Activated CD4-positive, alpha-beta T cell treated with anti-CD3 and anti-CD28 coated beads, Interleukin-2, amount 50 U/mL, for 24 hours (primary cell): ENCODE results near the gene SCUBE2.
"Not testable (repeated sequence)": the region's sequence is repeated elsewhere in the genome, so short reads cannot be mapped to it uniquely, and the experiment has no call there.

Experiments
- DNase-seq, 2 donors: peaks; one replicate each; pipeline ENCODE4 v3.0.0-alpha.2; 2020; ENCODE audit warnings: low read depth in 1 of 2, low spot score in 1 of 2

The SCUBE2 gene

DNA sequence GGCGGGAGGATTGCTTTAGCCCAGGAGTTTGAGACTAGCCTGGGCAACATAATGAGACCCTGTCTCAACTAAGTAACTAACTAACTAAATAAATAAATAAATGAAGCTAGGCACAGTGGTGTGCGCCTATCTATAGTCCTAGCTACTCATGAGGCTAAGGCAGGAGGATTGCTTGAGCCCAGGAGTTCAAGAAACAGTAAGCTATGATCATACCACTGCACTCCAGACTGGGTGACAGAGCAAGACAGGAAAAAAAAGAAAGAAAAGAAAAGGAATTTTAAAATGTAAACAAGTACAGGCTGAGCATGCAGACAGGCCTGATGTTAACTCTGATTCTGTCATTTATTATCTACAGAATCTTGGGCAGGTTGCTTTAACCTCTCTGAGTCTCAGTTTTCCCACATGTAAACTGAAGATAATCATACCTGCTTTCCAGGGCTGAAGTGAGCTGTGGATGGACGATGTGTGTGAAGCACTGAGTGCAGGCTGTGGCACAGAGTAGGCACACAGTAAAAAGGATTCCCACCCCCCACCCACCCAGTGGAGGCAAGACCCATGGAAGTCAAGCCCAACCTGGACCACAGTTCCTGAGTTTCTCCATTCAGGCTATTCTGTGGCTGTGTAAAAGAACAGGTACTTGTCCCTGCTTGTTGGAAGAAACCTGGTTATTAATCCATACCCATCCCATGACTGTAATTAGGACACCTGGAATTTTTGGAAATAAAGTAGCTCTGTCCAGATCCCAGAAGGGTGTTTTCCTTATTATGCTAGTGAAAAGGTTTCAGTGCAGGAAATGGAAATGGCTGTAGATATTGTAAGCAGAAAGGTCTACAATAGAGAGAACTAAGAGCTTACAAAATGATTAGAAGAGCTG is 18.7 kb upstream of the SCUBE2 start:
- DNase-seq: no peak

DNA sequence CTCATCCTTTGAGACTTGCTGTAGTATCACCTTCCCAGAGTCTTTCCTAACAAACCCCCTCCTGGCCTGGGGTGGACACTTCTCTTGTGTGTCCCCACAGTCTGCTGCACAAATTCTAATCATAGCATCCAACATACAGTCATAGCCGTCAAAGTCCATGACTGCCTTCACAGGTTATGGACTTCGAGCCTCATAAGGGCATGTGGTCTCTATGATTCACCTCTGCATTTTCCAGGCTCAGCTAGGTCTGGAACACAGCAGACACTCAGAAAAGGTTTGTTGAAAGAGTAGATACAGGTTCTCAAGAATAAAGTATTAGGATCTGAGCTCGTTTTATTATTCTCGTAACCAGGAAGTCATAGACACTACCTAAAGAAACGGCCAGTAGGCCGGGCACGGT is 13.2 kb upstream of the SCUBE2 start:
- DNase-seq: no peak

DNA sequence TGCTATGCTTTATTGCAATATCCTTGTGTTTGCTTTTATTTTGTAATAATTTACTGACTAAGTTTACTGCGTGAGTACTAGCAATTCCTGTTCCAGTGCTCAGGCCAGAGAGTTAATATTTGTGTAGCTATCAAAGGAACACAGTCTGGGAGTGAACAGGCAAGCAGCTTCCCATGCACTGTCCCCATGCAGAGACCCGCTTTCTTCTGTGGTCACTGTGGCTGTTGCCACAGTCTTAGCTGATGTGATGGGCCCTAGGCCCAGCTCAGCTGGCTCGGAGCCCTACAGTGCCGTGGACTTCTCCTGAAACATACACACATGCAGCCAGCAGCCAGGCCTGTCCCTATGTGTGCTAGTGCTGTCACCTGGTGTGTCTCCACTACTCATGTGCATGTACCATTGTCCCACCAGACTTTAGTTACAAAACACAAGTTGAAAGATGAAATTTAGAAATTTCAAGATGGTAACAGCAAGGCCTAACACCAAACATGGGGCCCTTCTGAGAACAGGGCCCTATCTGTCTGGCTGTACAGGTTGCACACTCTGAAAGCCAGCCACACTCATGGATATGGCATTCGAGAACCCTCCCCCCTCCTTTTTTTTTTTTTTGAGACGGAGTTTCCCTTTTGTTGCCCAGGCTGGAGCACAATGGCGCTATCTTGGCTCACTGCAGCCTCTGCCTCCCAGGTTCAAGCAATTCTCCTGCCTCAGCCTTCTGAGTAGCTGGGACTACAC is 12.3 kb upstream of the SCUBE2 start:
- no peak for DNase-seq

DNA sequence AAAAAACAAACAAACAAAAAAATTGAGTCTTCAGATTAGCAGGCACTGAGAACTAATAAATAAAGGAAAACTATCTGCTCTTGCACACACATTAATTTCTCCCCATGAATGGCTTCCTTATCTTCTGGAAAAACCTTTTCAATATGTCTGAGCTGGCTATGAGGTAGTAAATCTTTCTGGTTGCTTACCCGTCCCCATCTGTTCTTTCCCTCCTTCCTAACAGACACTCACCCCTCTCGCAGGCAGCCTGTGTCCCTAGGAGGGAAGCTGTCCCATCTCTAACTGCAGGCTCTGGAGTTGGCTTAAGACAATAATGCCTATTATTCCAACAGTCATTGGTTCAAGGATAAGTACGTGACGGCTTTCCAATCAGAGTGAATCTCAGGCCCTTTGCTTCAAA is 8.2 kb upstream of the SCUBE2 start:
- no peak for DNase-seq

DNA sequence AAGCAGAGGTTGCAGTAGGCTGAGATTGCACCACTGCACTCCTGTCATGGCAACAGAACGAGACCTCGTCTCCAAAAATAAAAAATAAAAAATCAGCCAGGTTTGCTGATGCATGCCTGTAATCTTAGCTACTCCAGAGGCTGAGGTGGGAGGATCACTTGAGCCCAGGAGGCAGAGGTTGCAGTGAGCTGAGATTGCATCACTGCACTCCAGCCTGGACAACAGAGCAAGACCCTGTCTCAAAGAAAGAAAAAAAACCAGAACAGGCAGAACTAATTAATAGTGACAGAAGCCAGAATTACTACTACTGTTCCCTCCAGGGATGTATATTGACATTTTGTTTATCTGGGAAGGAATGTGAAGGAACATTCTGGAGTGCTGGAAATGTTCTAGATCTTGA is 7.1 kb upstream of the SCUBE2 start:
- DNase-seq: not testable (repeated sequence)

DNA sequence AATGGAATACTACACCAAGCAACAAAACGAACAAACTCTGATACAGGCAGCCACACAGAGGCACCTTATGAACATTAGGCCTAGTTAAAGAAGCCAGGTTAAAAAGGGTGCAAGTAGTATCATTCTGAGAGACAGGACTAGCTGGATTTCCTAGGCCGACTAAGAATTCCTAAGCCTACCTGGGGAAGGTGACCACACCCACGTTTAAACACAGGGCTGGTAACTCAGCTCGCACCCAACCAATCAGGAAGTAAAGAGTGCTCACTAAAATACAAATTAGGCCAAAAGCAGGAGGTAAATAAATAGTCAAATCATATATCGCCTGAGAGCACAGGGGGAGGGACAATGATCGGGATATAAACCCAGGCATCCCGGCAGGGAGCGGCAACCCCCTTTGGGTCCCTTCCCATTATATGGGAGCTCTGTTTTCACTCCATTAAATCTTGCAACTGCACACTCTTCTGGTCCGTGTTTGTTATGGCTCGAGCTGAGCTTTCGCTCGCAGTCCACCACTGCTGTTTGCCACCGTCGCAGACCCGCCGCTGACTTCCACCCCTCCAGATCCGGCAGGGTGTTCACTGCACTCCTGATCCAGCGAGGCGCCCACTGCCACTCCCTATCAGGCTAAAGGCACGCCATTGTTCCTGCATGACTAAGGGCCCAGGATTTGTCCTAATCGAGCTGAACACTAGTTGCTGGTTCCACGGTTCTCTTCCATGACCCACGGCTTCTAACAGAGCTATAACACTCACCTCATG is 6.0 kb upstream of the SCUBE2 start:
- DNase-seq: not testable (repeated sequence)

DNA sequence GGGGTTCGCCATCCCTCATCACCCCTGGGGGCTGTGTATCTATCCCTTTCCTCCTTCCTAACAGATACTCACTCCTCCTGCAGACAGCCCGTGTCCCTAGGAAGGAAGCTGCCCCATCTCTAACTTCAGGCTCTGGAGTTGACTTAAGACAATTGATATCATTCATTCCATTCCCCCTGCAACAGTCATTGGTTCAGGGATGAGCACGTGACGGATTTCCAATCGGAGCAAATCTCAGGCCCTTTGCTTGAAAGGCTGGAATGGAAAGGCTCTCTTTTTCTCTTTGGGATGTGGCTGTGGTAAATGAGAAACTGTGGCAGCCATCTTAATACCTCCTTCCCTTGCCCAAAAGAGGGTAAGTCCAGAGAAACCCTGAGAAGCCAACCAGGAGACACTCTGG is 5.0 kb upstream of the SCUBE2 start:
- DNase-seq: no peak

DNA sequence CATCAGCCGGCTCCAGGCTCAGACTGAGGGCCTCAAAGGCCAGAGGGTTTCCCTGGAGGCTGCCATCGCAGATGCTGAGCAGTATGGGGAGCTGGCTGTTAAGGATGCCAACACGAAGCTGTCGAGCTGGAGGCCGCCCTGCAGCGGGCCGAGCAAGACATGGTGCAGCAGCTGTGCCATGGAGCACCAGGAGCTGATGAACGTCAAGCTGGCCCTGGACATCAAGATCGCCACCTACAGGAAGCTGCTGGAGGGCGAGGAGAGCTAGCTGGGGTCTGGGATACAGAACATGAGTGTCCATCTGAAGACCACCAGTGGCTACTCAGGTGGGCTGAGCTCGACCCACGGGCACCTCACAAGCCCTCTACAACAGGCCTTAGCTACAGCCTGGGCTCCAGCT is 4.0 kb upstream of the SCUBE2 start:
- DNase-seq: no peak

DNA sequence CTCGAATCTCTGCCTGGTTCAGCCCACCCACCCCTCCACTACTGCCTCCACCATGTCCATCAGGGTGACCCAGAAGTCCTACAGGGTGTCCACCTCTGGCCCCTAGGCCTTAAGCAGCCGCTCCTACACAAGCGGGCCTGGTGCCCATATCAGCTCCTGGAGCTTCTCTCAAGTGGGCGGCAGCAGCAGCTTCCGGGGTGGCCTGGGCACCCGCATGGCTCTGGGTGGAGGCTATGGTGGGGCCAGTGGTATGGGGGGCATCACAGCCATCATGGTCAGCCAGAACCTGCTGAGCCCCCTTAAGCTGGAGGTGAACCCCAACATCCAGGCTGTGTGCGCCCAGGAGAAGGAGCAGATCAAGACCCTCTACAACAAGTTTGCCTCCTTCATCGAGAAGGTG is 3.0 kb upstream of the SCUBE2 start:
- DNase-seq: no peak

DNA sequence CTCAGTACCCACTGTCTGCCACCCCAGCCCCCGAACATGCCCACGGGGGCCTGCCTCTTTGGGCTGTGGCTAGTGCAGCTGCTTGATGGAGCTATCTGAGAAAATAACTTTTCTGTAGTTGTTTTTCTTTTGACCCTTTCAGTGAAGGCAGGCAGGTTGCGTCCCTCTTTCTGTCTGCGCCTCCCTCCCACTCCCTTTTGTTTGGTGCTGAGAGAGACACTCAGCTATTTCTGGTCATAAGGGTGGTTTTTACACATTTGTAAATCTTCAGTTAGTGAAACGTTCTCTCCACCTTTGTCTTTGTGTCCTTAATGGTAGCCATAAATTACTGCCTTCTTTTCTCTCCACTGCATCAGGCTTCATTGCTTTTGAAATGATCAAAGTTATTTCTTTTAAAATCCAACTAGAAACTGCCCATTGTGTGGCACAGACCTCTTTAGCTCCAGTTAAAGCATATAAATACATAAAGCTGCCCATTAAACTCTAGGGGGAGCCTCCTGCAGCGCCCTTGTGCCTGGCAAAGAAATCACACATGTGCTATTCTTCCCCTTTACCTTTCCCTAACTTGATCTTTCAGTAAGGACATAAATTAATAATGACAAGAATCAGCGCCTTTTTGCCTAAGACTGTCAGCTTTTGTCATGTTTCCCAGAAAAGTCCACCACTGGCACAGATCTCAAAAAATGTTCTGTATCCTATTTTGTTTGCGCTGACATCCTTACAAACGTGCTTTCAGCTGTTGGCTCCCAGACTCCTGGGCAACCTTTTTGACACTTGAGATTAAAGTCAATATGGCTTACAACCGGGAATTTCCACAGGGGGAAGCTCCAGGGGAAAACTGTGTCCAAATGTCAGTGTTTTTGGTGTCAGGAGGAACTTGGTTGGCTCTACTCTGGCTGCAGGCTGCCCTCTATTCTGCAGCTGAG is 1.7 kb upstream of the SCUBE2 start:
- no peak for DNase-seq

DNA sequence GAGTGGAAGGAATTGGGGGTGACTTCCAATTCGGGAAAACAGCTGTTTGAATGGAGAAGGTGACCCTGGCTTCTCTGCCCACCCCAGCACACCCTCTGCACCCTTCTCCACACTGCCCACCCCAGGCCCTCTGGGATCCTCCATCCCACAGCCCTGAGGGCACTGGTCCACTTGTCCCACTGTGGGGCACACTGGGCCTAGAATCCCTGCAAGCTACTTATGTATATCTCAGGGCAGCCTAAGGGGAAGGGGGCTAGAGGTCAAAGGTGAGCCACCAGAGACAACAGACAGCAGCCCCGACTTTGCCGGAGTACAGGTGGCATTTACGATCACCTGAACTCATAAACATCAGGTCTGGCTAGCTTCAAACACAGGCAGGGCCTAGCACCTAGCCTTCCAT is 673 bp upstream of the SCUBE2 start:
- no peak for DNase-seq

DNA sequence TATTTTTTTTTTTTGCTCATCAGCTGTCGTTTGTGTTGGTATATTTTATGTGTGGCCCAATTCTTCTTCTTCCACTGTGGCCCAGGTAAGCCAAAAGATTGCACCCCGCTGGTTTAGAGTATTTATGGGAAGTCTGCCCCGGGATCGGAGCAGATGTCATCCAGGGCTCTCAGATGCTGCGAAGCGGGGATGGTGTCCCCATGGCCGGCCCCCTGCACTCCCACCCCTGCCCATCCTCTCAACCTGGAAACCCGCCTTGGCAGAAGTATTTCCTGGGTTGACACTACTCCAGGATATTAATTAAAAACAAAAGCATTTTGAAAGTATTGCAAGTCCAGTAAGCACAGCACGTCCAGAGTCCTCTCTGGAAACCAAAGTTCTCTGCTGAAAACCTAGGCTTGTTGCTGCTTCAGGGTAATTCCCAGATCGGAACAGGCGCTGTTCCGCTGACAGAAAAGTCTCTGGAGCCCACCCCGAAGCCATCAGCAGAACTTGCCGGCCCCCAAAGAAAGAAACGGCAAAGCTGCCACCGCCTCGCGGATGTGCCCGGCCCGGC is 833 bp downstream of the SCUBE2 start:
- DNase-seq: no peak

DNA sequence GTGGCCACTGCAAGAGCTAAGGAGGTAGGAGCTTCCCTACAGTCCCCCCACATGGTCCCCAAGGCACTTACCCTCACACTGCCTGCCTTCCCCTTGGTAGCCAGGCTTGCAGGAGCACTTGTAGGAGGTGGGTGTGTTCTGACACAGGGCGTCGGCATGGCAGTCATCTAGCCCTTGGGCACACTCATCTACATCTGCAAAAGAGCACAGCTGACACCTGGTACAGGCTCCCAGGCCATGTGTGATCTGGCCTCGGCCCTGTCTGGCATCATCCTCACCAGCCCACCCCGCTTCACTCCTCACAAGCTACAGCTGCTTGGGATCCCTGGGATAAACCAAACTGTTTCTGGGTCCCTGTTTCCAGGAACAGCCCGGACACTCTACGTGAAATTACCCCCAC is 1.8 kb downstream of the SCUBE2 start:
- DNase-seq: no peak

DNA sequence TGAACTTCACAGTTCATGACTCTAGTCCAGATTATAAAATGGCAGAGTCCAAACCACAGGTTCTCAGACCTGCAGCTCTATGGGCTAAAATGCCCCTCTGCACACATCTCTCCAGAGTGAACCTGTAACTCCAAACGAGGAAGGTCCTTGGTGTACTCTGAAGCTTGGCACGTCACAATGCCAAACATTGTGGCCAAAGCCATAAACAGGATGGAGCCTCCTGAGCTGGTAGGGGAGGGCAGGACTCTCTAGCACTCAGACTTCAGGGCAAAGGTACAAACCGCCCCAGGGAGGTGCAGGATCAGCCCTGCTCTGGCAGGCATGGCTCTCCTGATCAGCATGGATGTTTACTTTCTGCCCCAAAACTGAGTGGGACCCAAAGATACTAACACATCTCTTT is 2.3 kb downstream of the SCUBE2 start:
- DNase-seq: no peak

DNA sequence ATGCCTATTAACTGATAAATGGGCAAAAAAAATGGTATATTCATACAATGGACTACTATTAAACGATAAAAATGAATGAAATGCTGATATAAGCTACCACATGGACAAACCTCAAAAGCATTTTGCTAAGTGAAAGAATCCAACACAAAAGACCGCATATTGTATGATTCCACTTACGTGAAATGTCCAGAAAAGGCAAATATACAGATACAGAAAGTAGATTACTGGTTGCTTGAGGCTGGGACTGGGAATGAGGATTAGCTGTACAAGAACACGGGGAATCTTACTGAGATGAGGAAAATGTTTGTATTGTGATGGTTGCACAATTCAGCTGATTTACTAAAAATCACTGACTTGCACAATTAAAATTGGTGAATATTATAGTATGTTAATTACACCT is 8.8 kb downstream of the SCUBE2 start:
- DNase-seq: no peak

DNA sequence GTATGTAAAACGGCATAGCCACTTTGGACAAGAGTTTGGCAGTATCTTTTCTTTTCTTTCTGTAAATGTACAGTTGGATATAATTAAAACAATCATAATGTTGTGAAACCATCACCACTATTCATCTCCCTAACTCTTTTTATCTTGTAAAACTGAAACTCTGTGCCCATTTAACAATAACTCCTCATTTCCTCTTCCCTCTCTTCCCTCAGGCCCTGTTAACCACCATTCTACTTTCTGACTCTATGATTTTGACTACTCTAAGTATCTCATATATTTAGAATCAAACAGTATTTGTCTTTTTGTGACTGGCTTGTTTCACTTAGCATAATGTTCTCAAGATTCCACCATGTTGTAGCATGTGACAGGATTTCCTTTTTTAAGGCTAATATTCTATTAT is 10.2 kb downstream of the SCUBE2 start:
- no peak for DNase-seq

DNA sequence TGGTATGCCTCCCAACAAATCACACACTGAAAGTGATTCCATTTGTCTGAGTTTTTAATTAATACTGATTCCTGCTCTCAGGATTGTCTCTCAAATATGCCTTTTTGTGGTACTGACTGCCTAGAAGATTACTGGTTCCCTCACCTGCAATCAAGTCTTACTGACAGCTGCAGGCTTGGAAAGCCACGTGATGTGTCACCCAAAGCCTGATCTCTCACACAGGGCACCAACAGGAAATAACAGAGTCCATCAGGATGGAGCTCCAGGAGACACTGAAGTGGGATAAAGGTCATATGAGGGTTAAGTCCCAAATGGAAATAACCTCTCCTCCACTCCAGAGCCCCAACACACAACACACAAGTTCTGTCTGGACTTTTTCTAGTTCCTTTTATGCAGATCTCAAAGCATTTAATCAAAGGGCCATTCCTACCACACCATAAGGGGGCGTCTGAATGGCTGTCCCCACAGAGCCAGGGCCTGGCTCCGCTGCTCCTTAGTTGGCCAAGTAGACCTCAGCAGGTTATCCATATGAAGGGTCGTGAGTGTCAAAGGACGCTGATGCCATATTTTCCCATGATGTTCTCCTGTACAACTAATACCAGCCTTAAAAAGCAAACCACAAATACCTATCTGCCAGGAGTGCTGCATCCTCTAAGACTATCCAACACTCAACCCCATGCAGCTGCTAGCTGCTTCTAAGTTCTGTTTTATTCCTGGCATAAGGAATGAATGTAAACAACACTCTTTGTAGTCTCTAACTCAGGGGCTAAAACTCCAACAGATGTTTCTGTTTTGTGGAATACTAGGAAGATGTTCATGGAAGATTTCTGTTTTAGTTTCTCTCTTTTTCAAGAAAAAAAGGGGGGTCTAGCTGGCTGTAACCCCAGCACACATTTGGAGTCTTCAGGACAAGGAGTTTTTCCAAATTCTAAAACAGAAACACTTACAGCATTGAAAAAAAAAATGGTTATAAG is 13.0 kb downstream of the SCUBE2 start:
- no peak for DNase-seq

DNA sequence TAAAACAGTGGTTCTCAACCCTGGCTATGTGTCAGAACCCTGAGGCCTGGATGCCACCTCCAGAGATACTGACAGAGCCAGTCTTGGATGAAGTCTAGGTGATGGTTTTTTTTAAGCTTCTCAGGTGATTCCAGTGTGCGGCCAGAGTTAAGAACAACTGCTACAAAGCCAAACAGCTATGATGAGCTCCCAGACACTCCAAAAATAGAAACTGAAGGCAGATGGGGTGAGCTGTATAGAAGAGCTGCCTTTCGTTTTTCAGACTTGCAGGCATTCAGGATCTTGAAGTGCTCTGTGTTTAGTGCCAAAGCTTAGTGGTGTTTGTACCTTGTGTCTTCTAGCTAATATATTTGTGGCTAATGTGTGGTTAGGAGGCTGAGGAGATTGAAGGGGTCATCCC is 14.2 kb downstream of the SCUBE2 start:
- no peak for DNase-seq

DNA sequence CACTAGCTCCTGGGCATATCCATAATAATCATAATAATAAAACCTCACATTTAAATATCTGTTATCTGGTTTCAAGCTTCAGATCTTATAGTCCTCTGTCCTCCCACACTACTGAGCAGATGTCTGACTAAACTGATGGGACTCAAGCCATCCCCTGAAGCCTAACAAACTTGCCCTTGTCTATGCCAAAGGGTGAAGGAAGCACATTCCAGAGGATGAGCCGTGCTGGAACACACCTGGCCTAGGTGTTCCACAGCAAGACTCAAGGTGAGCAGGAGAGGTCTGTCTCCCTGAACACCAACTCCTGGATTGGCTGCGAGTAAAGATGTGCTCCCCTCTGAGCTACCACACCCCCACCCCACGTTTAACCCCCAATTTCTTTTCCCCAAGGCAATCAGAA is 14.7 kb downstream of the SCUBE2 start:
- DNase-seq: no peak
